GM18867 (cell line): ENCODE measurements around the gene NOX3.
"Not testable (repeated sequence)": the region's sequence is repeated elsewhere in the genome, so short reads cannot be mapped to it uniquely, and the experiment has no call there.

Experiments used
- ATAC-seq: cut with Tn5 transposase; IDR thresholded peaks from one replicate; pipeline ENCODE4 v1.9.1; 2021; ENCODE audit warnings: mild to moderate bottlenecking, moderate library complexity; ENCODE audit not compliant: unreplicated experiment

Gene NOX3

DNA sequence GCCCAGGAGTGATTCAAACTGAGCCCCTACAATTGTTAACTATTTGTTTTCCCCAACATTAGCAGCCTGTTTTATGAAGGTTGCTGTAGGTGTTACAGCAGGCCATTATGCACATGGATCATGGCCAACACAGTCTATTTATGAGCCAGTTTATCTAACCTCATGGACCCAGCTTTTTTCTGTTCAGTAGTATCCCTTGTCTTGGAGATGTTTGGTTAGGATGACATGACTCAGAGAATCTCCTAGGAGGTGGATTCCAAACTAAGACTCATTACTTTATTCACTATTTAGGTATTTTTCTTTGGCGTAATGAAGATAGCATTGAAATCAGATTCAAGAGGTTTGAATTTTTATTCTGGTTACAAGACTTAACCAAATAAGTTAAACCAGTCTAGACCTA, 78.6 kb downstream of the NOX3 start:
- no peak for ATAC-seq

DNA sequence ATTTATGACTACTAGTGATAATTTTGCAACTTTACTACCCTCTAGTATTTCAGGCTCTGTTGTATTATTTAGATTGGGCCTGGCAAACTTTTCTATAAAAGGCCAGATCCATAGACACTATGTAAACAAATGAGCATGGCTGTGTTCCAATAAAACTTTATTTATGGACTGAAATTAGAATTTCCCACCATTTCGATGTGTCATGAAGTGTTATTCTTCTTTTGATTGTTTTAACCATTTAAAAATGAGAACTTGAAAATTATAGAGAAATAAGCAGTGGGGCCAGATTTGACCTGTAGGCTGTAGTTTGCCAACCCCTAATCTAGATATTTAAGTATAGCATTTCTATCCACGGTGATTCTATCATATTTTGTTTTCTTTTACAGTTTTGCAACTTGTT, 79.8 kb downstream of the NOX3 start:
- no peak for ATAC-seq

DNA sequence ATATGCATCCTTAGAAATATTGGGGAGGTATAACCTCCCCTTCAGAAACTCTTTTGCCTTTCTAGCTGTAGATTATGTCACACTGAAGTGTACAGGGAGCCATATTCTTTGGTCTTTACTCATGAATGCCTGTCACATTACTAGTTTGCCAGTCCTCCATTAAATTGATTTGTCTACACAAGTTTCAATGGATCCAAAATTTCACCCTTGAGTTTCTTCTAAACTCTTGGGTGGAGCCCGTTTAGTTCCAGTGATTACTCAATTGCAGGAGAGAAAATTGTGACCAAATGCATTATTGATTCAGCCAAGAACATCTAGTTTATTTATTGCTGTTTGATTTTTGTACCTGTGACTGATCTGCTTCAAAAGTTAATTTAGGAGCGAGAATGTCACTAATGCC, 81.0 kb downstream of the NOX3 start:
- no peak for ATAC-seq

DNA sequence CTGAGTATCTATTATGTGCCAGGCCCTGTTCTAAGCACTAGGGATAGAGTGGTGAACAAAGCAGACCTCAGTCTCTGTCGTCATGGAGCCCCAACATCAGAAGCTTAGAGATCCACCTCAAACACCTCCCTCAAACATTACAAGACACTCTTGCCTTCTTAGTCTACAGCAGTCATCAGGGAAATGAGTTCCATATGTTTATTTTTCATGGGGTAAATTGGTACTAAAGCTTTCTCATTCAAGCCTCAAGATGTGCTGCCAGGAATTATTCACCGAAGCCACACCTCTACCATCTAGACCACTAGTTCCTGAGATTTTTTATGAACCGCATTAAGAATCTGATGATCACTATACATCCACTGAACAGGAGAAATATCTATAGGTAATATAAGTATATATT, 82.4 kb downstream of the NOX3 start:
- ATAC-seq = no peak

DNA sequence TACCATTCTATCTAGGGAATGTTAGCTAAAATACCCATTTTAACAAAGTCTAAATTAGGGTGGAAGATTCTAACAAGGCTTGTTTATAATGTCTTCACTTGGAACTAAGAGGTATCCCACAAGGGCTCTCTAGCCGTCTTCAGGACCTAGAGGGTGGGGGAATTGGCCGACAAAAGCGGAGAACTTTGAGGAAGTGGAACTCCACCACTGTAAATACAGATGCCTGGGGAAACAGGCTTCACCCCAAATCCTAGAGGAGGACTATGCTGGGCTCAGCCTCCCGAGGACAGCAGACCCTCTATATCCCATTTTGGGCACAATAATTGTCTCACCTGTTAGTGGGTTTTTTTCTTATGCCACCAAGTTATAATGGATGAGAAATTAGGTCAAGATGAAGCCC, 83.4 kb downstream of the NOX3 start:
- no peak for ATAC-seq

DNA sequence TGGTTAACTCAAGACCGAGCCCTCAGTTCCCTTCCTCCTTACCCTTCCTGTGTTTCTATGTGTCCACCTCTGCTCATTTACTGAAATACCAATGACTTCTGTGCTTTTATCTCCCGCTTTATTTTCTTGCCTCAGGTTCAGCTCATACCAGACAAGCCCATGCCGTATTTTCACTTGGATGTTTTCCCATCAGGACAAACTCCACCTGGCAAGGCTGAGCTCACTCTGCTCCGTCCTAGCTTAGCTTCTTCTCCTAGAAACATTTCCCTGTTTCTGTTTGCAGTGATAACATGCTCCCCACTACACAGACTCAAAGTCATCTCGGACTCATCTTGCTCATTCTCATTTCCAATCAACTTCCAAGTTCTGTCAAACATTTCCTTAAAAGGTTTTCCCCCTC, 84.4 kb downstream of the NOX3 start:
- ATAC-seq = no peak

DNA sequence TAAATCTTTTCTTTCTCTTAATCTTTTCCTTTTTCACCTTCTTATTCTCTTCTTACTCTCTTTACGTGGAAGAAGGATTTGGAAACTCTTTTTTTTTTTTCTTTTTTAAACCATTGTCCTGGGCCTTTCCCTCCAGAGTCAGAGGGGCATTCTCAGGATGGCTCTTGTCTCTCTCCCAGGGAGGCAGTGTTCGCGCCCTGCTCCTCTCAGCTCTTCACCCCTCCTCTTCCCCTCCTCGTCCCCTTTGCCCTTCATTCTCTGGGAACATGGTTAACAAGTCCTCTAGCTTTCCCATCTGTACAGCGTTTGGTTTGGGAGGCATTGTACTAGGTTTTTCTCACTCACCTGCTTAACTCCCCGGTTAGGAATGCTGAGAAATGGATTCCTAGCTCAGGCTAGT, 89.3 kb downstream of the NOX3 start:
- no peak for ATAC-seq

DNA sequence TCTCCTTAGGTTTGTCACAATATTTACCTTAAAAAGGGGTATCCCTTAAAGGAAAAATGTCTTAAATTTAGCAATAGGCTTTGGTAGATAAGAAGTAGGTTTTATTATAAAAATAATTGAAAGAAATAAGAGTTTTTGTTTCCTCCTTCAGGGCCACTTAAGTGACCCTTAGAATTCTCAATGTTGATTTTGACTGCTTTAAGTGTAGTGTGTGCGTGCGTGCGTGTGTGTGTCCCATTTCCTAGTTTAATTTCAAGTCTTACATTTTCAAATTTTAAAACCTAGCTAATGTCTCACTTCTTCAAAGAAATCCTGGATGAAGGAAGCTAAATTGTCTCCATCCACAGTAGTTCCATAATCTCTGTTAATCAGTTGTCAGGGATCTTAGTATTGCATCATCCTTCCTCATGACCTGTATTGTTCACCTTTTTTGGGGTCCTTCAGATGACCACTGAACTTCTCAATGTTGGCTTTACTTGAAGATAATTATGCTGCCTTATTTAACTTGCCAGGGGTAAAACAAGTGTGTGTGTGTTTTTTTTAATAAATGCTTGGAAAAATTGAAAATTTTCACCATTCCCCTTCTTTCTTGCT, 90.7 kb downstream of the NOX3 start:
- no peak for ATAC-seq

DNA sequence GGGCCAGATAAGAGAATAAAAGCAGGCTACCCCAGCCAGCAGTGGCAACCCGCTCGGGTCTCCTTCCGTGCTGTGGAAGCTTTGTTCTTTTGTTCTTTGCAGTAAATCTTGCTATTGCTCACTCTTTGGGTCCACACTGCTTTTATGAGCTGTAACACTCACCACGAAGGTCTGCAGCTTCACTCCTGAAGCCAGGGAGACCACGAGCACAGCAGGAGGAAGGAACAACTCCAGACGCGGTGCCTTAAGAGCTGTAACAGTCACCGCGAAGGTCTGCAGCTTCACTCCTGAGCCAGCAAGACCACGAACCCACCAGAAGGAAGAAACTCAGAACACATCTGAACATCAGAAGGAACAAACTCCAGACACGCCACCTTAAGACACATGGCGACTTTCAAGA, 91.6 kb downstream of the NOX3 start:
- ATAC-seq = not testable (repeated sequence)

DNA sequence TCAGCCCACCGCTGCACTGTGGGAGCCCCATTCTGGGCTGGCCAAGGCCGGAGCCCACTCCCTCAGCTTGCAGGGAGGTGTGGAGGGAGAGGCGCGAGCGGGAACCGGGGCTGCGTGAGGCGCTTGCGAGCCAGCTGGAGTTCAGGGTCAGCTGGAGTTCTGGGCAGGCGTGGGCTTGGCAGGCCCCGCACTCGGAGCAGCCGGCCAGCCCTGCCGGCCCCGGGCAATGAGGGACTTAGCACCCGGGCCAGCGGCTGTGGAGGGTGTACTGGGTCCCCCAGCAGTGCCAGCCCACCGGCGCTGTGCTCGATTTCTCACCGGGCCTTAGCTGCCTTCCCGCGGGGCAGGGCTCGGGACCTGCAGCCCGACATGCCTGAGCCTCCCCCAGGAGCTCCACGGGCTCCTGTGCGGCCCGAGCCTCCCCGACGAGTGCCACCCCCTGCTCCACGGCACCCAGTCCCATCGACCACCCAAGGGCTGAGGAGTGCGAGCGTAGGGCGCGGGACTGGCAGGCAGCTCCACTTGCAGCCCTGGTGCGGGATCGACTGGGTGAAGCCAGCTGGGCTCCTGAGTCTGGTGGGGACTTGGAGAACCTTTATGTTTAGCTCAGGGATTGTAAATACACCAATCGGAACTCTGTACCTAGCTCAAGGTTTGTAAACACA, 92.5 kb downstream of the NOX3 start:
- not testable (repeated sequence) for ATAC-seq

DNA sequence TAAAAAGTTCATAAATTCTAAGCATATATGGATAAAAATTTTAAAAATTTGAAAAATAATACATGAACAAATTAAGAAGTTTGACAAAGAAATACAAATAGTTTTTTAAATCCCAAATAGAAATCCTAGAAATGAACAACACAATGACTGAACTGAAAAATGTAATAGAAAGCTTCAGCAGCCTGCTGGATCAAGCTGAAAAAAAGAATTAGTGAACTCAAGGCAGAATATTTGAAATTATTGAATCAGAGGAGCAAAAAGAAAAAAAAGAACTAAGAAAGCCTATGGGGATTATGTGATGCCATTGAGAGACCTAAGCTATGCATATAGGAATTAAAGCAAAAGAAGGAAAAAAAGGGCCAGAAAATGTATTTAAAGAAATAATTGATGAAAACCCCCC, 101.5 kb downstream of the NOX3 start:
- ATAC-seq = no peak

DNA sequence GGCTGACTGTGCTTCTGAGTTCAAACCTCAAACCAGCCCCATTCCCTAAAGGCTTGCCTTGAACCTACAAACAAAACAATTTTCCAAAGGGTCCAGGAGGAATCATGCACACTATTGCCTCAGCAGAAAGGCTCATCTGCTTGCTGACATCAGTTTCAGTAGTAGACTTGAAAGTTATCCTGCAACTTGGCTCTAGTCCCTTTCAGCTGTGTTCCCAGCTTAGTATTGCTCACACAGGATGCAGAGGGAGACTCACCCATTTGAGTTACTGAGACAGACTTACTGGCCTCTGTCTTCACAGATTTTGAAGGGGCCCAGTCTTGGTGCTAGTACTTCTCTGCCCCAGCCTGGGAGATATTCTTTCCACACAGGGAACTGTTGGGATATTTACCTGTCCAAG, 102.8 kb downstream of the NOX3 start:
- ATAC-seq = no peak

DNA sequence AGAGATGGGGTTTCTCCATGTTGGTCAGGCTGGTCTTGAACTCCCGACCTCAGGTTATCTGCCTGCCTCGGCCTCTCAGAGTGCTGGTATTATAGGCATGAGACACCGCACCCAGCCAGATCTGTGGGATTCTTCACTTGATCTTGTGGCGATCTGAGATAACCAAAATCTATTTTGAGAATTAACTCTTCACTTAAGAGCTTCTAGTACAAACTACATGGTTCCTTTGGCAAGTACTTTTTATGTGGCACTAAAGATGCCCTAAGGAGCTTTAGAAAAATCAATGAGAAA, 103.6 kb downstream of the NOX3 start:
- no peak for ATAC-seq

DNA sequence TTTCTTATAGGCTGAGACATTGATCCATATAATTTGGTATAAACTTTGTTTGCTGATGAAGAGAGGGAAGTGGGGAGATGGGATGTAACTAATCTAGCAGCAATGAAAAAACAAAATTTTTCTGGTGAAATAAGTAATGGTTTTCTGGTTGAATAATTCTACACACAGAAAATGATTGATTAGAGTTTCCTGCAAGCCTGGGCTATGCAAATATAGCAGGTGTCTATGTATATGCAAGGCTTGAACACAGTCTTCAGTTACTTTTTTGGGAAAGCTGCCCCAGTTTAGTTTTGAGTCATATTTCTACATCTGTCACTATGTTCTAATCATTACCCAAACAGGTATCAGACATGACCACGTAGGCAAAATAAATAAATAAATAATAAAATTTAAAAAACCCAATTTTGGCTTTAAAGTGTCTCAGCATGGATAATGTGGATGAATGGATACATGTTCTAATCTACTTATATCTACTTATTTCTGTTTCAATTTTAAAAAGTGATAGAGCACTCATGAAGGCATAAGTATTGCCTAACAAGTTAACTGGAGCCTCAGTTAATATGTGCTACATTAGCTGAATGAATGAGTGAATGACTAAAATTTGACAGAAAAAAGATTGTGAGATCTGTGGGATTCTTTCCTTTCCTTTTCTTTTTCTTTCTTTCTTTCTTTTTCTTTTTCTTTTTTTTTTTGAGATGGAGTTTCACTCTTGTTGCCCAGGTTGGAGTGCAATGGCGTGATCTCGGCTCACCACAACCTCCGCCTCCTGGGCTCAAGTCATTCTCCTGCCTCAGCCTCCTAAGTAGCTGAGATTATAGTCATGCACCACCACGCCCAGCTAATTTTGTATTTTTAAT, 104.1 kb downstream of the NOX3 start:
- ATAC-seq = peak; percentile 95

DNA sequence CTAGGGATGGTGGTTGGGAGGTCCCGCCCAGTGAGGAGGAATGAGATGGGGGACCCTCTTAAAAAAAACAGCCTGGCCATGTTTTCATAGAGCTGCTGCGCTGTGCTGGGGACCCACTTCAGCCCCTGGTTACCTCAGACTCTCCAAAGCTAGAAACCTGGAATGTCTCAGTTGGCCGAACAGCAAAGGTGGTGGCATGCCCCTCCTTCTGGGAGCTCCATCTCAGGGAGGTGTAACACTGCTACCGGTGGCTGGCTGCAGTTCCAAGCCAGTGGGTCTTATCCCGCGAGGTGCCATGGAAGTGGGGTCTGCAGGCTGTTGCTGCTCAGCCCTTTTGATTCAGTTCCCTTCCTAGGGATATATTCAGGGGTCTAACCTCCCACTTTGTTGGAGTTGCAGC, 105.7 kb downstream of the NOX3 start:
- ATAC-seq = no peak

DNA sequence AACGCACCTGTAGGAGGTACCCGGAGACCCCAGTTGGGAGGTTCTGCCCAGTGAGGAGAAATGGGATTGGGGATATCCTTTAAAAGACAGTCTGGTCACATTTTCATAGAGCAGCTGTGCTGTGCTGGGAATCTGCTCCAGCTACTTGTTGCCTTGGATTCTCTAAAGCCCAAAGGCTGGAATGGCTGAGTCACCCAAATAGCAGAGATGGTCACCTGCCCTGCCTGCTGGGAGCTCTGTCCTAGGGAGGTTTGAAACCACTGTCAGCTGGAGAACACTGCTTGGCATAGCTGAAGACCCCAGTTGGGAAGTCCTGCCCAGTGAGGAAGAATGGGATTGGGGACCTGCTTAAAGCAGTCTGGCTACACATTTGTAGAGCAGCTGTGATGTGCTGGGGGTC, 106.5 kb downstream of the NOX3 start:
- ATAC-seq = no peak

DNA sequence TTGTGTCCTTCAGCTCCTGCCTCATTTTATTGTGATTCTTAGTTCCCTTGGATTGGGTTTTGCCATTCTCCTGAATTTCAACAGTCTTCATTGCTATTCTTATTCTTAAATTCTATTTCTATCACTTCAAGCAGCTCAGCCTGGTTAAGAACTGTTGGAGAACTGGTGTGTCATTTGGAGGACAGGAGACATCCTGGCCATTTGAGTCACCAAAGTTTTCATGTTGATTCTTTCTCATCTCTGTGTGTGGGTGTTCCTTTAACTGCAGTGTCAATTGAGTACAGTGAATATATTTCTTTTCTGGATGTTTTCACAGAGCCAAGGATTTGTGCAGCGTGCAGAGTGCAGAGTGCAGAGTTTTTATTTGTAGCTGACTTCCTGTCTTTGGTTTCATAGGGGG, 107.8 kb downstream of the NOX3 start:
- ATAC-seq = no peak

DNA sequence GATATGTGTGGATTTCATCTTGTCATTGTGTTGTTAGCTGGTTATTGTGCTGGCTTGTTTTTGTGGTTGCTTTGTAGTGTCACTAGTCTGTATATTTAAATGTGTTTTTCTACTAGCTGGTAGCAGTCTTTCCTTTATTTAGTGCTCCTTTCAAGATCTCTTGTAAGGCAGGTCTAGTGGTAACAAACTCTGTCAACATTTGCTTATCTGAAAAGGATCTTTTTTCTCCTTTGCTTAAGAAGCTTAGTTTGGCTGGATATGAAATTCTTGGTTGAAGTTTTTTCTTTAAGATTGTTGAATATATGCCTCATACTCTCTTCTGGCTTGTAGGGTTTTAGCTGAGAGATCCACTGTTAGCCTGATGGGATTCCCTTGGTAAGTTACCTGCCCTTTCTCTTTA, 108.7 kb downstream of the NOX3 start:
- no peak for ATAC-seq
